SIG-M5 treated with dmso at 0.1 percent for 504 hours (cell line): ENCODE results near the gene BIRC3.
"Not testable (repeated sequence)": the region's sequence is repeated elsewhere in the genome, so short reads cannot be mapped to it uniquely, and the experiment has no call there.

Experiments used
- DNase-seq: peaks from one replicate; lab custom pipeline; 2025; ENCODE audit not compliant: unreplicated experiment; lab: John Stamatoyannopoulos, UW

The BIRC3 gene

DNA sequence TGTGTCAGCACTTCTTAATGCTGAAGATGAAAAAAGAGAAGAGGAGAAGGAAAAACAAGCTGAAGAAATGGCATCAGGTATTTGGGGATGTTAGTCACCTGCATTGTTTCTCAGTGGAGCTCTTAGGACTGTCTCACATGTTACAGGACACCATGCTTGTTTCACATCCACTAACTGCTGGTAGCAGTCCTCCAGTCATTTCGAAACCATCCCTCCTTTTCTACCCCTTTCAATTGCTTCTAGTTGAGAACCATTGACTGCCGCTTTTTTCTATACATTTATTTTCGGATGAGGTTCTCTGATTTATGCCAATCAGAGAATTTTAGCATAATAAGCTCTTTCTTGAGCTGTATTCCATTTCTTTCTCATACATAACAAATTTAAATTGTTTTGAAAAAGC, 51.2 kb downstream of the BIRC3 start:
- no peak for DNase-seq

DNA sequence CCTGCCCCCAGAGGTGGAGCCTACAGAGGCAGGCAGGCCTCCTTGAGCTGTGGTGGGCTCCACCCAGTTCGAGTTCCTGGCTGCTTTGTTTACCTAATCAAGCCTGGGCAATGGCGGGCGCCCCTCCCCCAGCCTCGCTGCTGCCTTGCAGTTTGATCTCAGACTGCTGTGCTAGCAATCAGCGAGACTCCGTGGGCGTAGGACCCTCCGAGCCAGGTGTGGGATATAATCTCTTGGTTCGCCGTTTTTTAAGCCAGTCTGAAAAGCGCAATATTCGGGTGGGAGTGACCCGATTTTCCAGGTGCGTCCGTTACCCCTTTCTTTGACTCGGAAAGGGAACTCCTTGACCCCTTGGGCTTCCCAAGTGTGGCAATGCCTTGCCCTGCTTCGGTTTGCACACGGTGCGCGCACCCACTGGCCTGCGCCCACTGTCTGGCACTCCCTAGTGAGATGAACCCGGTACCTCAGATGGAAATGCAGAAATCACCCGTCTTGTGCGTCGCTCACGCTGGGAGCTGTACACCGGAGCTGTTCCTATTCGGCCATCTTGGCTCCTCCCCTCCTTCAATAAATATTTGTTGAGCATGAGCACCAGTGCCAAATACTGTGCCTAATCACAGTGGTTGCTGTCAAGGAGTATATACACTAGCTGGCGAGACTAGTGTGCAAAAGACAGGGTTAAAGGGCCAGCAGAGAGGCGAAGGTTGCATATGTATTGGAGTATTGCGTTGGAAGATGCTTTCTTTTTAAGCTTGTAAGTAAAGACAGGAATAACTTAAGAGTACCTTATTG, 57.5 kb downstream of the BIRC3 start:
- not testable (repeated sequence) for DNase-seq

DNA sequence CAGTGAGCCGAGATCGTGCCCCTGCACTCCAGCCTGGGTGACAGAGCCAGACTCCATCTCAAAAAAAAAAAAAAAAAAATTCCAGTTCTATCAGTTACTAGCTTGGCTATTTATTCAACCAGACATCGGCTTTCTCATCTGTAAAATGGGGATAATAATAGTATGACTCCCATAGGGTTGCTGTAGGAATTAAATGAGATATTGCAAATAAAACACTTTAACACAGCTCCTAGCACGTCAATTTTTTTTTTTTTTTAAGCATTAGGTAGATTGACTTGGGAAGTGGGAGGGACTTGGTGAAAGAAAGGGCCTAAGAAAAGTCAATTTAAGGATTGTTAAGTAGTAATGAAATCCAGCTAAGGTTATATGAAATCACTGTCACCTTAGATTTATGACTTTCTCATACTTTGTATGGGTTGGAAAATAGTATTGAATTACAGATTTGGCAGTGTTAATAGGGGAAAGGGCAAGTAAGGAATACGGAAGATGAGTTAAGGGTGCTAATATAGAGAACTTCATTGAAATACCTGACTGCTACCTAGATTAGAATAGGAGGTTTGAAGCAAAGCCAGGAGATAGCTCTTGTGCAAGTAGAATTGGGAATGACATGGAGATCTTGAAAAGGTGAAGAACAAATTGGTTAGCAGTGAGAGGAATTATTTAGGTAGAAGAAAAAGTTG, 58.6 kb downstream of the BIRC3 start:
- DNase-seq: no peak

DNA sequence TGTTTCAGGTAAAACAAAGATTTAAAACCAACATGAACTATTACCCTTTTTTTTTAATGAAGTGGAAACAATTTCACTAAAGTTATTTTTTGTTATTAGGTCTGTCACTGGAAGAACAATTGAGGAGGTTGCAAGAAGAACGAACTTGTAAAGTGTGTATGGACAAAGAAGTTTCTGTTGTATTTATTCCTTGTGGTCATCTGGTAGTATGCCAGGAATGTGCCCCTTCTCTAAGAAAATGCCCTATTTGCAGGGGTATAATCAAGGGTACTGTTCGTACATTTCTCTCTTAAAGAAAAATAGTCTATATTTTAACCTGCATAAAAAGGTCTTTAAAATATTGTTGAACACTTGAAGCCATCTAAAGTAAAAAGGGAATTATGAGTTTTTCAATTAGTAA, 60.6 kb downstream of the BIRC3 start:
- no peak for DNase-seq

DNA sequence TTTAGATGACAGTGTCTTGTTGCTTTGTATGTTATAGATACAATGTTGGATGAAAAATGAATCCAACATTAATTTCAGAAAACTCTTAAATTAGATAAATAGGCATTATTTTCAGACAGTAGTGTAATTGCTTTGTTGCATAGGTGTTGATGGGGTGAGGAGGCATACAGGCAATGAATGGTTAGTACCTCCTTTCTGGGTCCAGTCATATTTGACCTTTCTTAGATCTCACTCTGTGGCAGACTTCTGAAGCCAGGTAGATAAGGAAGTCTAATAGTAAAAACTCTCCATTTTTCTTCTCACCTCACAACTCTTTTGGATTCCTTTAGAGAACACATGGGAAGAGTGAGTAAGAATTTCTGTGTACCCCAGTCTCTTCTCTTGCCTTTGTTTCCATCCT, 61.5 kb downstream of the BIRC3 start:
- no peak for DNase-seq

DNA sequence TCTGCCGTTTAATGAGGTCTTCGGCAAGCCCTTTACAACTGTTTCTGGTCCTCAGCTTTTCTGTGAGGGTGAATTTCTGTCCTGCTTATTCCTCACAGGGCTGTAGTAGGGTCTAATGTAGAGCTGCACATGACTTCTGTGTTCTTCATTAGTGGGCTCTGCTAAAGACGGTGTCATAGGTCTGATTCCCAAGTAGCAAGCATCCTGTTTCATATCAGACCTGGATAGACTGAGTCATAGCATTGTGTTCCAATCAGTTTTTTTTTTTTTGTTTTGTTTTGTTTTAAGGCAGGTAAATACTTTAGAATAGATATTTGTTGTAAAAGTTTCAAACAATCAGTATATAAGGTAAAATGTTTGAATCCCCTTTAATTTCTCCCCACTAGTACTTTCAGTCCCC, 65.1 kb downstream of the BIRC3 start:
- DNase-seq: no peak

DNA sequence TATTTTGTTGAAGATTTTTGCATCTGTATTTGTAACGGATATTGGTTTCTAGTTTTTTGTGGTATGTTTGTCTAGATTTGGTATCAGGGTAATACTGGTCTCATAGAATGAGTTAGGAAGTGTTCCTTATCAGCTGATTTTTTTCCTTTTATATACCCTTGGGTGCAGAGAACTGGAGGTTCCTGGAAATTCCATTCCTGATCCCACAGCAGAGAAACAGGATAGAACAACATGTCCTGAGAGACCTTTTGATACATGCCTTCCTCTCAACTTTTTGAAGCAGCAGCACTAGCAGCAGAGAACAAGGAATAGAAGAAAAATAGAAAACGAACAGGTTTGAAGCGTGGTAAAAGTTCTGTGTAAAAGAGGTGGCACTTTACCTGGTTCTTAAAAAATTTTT, 66.6 kb downstream of the BIRC3 start:
- DNase-seq: no peak

DNA sequence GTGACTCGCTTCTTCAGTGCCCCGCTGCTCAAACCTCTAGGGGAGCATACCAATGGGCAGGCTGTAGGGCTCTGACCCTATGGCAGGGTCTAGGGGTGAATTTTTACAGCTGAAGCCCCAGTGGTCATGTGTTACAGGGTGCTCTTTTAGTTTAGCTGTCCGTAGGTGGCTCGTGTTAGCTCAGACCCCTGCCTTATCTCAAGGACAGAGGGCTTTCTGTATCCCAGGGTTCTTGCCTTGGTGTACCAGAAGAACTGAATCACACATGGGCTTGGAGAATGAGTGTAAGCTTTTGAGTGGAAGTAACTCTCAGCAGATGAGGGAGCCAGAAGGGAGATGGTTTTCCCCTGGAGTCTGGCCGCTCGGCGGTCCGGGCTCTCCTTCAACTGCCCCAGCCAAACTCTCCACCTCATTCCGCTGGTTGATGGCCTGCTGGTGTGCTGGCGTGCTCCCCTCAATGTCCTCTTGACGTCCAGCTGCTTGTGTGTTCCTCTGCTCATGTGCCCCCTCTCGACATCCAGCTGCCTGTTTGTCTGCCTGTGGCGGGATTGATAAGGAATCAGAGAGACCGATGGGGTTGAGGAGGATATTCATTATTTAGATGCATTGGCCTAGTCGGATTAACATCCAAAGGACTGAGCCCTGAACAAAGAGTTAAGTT, 67.3 kb downstream of the BIRC3 start:
- DNase-seq: no peak

DNA sequence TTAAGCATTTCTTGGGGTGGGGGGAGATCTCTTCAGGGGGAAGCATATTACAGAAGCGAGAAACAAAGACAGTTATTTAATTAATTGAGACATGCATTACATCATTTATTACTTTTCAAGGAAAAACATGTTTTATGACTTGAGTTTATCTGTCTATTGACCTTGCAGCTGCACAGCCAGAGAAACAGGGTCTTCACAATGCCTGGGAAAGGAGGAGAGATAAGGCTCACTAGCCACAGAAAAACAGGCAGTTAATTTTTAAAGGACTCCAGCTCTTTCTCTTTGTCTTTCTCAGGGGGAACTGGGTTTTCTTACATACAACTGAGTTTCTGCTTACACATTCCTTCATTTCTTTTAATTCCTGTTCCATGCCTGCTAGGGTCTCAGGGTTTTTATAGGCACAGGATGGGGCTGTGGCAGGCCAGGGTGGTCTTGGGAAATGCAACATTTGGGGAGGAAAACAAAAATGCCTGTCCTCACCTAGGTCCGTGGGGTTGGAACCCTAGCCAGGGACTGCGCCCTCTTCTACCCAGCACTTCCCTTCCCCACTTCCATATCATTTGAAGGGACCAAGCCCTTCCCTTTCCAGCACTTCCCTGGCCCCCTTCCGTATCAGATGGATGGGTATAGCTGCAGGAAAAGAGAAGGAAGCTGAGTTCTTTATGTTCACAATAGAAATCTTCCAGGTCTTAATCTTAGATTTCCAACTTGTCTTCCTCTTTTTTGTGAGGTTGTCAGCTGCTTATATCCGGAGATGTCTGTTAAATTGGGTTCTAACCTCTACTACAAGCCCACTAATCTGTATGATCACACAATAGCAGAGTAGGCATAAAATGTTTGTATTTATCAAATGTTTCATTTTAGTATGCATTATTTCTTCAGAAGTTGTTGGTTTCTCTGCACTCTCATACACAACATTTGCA, 68.1 kb downstream of the BIRC3 start:
- no peak for DNase-seq

DNA sequence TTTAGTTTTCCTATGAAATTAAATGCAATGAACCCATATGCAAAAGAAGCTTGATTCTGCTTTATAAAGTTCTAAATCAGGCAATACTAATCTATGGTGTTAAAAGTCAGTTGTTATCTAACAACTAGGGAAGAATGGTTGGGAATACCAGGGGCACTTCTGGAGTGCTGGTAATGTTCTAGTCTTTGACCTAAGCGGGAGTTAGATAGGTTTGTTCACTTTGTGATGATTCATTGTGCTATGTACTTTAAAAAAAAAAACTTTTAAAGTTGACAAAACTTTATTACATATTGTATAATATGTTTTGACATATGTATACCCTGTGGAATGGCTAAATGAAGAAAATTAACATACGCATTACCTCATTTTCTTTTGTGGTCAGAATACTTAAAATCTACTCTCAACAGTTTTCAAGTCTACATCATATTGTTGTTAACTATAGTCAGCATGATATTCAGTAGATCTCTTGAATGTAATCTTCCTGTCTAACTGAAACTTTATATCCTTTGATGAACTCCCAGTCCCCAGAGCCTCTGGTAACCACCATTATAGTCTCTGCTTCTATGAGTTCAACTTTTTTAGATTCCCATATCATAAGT, 69.0 kb downstream of the BIRC3 start:
- DNase-seq: no peak

DNA sequence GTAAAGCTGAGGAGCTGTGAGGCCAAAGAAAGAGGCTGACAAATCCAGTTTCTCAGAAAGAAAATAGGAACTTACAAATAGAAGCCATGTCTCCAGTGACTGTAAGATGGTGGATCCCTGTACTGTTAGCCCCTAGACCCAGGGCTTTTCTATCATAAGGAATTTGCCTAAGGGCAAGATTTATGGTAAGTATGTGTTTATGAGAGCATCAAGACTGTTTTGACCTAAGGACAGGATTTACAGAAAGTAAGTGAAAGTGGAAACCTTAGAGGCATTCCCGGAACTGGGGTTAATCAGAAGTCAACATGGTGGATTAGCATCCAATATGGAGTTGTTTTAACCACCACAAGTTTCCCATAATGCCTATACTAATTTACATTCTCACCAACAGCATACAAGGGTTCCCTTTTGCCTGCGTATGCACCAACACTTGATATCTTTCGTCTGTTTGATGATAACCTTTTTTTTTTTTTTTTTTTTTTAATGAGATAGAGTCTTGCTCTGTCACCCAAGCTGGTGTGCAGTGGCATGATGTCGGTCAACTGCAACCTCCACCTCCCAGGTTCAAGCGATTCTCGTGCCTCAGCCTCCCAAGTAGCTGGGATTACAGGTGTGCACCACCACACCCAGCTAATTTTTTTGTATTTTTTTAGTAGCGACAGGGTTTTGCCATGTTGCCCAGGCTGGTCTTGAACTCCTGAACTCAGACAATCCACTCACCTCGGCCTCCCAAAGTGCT, 69.9 kb downstream of the BIRC3 start:
- no peak for DNase-seq
